Amniotic epithelial cell (primary cell): ENCODE measurements around the gene AKR1C1.
"Not testable (repeated sequence)": the region's sequence is repeated elsewhere in the genome, so short reads cannot be mapped to it uniquely, and the experiment has no call there.

Experiments used
- DNase-seq: peaks from one replicate; pipeline ENCODE4 v3.0.0-alpha.2; 2010; ENCODE audit warnings: low read depth

The AKR1C1 gene

GRCh38 chr10:4984223-4984622, 21.0 kb downstream of the AKR1C1 start:
- DNase-seq = no peak

- peak; percentile 39 for DNase-seq
These were observed 21.9 kb downstream of the AKR1C1 start for GRCh38 chr10:4984971-4985594.

DNA sequence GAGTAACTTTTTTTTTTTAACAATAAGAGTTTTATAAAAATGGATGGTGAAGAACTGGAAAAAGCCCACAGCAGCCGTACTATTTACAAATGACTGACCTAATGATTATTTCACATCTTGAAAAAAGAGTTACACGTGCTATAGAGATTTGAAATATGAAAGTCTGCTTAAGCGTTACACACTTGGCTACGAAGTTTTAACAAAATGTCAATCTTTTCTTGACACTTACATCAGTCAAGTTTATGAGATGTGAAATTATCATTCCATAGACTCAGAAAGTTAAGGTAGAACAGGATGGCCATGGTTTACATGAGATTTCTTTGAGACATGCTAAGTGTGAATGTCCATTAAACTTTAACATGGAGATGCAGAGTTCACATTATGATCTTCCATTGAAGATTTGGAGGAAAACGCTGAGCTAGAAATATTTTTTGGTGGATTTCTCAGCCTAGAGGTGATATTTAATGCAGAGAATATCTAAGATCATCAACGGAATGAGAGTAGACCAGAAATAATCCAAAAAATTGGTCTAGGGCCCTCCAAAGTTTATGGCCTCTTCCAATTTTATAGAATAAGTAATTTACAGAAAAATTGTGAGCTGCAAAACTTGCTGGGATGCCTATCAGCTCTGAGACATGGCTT, 24.9 kb downstream of the AKR1C1 start:
- not testable (repeated sequence) for DNase-seq

- no peak for DNase-seq
These were observed 27.0 kb downstream of the AKR1C1 start for GRCh38 chr10:4990217-4990616.

DNA sequence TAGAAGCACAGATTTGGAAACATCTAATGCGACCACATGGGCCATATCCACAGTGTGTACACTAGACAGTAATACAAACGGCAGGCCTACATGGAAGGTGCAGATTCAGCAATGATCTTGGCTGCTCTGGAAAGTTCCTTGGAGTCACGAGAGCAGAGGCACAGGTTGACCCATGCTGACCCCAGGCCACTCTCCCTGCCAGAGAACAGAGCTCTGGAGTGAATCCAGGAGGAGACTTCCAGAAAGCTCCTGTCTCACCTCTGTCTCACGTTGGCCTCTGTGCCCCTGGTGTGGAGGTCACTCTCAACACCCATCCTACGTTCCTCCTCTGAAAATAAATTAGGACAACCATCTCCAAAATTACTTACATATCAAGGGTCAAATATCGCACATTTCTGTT, 28.2 kb downstream of the AKR1C1 start:
- not testable (repeated sequence) for DNase-seq

DNA sequence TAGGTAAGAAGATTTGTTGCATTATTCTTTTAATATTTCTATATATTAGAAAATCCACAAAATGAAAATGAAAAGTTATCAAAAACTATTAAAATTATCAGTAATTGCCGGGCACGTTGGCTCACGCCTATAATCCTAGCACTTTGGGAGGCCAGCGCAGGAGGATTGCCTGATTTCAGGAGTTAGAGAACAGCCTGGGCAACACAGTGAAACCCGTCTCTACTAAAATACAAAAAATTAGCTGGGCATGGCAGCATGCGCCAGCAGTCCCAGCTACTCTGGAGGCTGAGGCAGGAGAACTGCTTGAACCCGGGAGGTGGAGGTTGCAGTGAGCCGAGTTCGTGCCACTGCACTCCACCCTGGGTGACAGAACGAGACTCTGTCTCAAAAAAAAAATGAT, 29.3 kb downstream of the AKR1C1 start:
- DNase-seq = not testable (repeated sequence)

DNA sequence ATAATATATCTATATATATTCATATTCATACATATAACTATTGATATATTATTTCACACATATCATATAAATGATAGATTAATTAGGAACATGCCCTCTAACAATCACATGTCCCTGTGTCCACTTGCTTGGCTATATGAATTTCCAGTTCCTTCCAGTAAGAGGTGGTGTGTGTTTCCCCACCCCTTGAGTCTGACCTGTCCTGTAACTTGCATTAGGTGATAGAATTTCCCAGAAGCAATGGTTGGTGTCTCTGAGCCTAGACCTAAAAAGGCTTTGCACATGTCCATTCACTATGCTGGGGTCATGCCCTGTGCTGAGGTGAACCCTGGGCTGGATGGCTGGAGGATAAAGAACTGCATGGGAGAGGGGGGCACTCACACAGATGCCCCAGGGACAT, 31.0 kb downstream of the AKR1C1 start:
- DNase-seq = not testable (repeated sequence)

DNA sequence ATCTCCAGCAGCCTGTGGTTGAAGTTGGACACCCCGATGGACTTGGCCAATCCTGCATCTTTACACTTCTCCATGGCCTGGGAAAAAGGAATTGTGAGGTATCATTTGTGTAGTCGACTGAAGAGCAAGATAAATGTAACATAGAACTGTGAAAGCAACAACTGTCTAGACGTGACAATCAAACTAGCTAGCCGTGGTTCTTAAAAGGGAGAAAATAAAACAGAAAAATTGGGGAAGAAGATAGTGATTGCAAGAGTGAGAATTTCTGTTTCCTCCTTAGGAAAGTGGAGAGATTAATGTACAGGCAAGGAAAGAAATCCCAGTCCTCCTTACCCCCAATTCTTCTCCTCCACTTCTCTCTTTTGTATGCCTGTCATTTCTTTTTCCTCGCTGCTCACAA, 35.5 kb downstream of the AKR1C1 start:
- no peak for DNase-seq

- no peak for DNase-seq
These were observed 39.0 kb downstream of the AKR1C1 start for GRCh38 chr10:5002013-5002727.

DNA sequence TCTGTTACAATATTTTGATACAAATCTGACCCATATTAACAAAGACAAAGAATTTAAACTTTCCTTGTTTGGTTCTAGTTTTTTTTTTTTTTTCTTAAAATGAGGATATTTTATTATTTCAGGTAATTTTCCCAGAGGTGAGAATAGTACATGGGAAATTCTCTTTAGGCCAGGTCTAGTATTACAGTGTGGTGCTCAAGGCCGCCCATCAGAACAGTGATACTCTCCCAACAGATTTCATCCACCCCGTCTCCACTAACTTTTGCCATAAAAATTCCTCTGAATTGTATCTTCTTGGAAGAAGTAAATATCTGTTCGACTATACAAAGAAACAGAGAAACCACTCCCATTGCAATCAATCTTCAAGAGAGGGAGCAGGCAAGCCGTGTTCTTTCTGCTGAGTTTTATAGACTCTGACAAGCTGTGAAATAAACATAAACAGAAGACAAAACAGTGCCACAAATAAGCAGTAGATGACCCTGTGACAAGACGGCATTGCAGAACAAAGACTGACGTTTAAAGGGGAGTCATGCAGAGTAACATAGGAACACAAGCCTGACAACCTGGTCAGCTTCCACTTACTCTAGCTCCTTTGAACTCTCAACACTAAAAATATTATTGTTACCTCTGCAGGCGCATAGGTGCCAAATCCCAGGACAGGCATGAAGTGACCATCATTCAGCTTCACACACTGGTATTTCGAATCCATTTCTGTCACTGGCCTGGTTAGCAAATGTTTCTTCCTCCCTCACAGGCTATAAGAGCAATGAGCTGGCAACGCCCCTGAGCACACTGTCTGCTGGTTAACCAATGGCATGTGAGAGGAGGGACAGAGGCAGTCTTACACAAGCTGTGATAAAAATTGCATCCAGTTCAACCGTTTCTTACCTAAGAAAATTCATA, 40.2 kb downstream of the AKR1C1 start, which contains the start of gene AKR1C2:
Gene AKR1C2, minus strand, starts transcription at position 731 of the 903 bp plus-strand sequence. Its CDS starts 22 bp downstream, at position 709.
- peak; percentile 5 for DNase-seq

- DNase-seq = not testable (repeated sequence)
These were observed 40.8 kb downstream of the AKR1C1 start for GRCh38 chr10:5004030-5004385.

GRCh38 chr10:5004501-5004900, 41.3 kb downstream of the AKR1C1 start:
- DNase-seq = not testable (repeated sequence)

DNA sequence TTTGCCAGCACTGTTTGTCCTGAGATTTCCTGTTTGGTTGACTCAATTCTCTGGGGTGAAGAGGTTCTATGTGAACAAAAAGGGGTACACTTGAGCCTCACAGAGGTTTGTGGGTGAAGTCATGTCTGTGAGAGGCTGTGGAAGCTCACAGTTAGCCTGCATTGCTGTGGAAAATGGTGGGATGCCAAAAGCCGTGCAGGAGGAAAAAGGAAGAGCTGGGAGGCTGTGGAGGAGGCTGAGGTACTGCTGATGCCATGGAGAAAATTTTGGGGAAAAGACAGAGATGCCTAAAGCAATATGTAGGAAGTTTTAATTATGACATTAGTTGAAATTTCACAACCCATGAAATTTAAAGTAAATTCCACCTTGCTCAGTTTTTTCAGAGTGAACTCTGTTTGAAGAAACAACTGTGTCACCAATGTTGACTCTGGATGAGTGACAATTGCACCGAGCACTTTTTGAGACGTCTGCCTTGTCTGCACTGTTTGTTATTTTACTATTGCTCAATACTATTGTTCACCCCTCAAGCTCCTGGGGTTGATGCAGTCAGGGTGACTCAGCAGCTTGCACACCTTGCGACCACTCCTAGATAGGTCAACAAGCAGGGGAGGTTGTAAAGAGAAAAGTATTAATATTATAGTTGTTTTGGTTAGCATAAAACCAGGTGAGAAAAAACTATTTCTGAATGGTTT, 45.8 kb downstream of the AKR1C1 start:
- not testable (repeated sequence) for DNase-seq

- not testable (repeated sequence) for DNase-seq
These were observed 46.8 kb downstream of the AKR1C1 start for GRCh38 chr10:5010043-5010442.

- DNase-seq = not testable (repeated sequence)
These were observed 48.2 kb downstream of the AKR1C1 start for GRCh38 chr10:5011392-5011791.

GRCh38 chr10:5012595-5012994, 49.4 kb downstream of the AKR1C1 start:
- DNase-seq = no peak

- DNase-seq = no peak
These were observed 50.2 kb downstream of the AKR1C1 start for GRCh38 chr10:5013385-5013784.

DNA sequence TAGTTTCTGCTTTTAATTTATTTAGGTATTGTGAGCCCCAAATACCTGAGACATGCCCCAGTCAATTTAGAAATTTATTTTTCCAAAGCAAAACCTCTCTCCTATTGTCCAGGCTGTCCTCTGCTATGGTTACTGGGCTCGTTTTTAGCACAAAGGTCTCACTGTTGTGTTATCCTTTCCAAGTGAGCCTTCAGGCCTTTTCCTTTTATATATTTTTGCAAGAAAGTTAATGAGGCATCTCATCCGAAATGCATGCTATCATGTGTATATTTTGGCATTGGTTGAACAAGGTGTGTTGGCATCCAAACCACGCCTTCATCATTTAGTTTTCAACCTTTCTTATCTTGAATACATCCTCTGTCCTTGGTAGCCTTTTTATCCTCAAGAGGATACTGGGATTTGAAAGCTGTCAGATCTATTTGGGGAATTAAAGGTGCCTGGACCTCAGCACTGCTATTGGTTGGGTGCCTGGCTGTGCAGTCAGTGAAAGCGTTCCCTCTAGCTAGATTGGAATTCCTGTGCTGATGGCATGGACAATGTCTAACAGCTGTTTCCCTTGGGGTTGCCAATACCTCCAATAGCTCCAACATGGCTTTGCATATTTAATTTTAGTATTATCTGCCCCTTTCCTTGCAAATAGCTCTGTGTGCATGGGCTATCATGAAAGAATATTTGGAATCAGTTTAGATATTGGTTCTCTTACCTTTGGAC, 51.1 kb downstream of the AKR1C1 start:
- DNase-seq = not testable (repeated sequence)

DNA sequence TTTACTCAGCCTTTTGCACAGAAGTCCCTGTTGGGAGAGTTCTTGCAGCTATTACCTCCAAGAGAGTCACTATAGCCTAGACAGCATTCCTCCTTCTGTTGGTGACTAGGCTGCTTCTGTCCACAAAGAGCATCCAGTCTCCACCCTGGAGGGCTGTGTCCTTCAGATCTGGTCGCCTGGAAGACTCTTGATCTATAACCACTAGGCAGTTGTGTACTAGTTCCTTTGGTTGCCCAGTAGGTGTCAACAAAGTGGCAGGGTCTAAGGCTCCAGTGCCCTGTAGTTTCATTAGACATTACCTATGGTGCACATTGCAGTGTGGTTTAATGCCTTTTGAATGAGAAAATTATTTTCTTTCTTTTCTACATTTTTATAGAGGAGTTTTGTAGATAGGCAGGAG, 51.7 kb downstream of the AKR1C1 start:
- no peak for DNase-seq

DNA sequence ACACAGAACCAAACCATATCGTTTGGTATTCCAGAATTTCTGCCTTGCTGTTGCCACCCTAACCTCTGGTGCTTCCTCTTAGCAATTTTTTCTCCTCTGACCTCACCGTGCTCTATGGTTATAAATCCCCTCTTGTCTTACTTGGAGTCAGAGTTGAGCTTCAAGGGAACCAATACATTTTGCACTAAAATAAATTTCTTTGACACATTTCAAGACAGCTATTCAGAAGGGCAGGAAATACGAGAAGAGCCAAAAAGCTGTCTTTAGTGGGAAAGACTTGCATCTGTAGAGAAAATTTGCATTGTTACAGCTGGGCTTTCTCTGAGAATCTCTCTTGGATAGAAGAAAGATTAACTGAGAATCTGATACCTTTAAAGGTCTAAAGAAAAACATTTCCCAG, 54.9 kb downstream of the AKR1C1 start:
- no peak for DNase-seq
